ENCODE measurements around the gene UNCX.

GRCh38 chr7:1263391-1263951 is 30.8 kb downstream of the UNCX start:
- no peak for TF ChIP-seq CHD2 (IDR thresholded peaks at IDR 0.05; ENCODE audit: low read length)
- TF ChIP-seq JUN (IDR thresholded peaks at IDR 0.05; ENCODE audit: low read depth, low read length): no peak
- TF ChIP-seq POLR2A (IDR thresholded peaks at IDR 0.05; ENCODE audit: control extremely low read depth in 1 of 2, low read depth in 2 of 2, low read length in 2 of 2): no peak
- TF ChIP-seq, protein P1, sequence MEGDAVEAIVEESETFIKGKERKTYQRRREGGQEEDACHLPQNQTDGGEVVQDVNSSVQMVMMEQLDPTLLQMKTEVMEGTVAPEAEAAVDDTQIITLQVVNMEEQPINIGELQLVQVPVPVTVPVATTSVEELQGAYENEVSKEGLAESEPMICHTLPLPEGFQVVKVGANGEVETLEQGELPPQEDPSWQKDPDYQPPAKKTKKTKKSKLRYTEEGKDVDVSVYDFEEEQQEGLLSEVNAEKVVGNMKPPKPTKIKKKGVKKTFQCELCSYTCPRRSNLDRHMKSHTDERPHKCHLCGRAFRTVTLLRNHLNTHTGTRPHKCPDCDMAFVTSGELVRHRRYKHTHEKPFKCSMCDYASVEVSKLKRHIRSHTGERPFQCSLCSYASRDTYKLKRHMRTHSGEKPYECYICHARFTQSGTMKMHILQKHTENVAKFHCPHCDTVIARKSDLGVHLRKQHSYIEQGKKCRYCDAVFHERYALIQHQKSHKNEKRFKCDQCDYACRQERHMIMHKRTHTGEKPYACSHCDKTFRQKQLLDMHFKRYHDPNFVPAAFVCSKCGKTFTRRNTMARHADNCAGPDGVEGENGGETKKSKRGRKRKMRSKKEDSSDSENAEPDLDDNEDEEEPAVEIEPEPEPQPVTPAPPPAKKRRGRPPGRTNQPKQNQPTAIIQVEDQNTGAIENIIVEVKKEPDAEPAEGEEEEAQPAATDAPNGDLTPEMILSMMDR (IDR thresholded peaks at IDR 0.05; ENCODE audit: control extremely low read depth in 1 of 3, insufficient read depth in 1 of 3, low read depth in 1 of 3, low read length in 3 of 3): no peak
- TF ChIP-seq ZNF274 (IDR thresholded peaks at IDR 0.05; ENCODE audit: borderline replicate concordance, extremely low read depth, low read length): no peak
- TF ChIP-seq, protein P2, sequence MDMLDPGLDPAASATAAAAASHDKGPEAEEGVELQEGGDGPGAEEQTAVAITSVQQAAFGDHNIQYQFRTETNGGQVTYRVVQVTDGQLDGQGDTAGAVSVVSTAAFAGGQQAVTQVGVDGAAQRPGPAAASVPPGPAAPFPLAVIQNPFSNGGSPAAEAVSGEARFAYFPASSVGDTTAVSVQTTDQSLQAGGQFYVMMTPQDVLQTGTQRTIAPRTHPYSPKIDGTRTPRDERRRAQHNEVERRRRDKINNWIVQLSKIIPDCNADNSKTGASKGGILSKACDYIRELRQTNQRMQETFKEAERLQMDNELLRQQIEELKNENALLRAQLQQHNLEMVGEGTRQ (IDR thresholded peaks at IDR 0.05; ENCODE audit: low read length): no peak
- TF ChIP-seq SIN3A (conservative IDR thresholded peaks at IDR 0.05 in 1 of 2, IDR thresholded peaks at IDR 0.05 in 1 of 2; ENCODE audit: low read depth in 1 of 2, low read length in 2 of 2): no peak
